GM12801 (cell line): Measurements from ENCODE around the gene SBF2.

ENCODE experiments used
- TF ChIP-seq, protein P1 (sequence below): IDR thresholded peaks from one replicate; pipeline ENCODE4 v1.5.1; 2011; ENCODE audit warnings: control low read depth; ENCODE audit not compliant: insufficient read length; ENCODE audit errors: extremely low read depth

The SBF2 gene

DNA sequence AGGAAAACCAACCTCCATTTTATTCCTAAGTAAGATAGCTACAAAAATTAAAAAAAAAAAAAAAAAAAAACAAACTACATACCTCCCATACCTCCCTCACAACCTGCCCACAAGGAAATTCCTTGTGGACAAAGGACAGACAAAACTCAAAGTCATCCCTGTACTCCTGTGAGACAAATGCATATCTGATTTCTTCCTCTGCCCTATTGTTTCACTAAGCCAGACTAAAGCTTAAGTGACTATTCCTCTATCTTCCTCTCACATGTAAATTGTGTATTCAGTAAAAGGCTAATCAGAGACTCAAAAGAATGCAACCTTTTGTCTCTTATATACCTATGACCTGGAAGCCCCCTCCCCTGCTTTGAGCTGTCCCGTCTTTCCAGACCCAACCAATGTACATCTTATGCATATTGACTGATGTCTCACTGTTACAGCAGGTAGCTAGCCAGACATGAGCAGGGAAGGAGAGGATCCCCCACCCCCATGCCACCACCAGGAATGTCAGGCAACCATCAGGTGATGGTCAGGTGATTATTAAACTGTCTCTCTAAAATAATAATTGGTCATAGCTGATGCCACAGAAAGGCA lies 289.4 kb downstream of the SBF2 start:
- TF ChIP-seq, protein P1, sequence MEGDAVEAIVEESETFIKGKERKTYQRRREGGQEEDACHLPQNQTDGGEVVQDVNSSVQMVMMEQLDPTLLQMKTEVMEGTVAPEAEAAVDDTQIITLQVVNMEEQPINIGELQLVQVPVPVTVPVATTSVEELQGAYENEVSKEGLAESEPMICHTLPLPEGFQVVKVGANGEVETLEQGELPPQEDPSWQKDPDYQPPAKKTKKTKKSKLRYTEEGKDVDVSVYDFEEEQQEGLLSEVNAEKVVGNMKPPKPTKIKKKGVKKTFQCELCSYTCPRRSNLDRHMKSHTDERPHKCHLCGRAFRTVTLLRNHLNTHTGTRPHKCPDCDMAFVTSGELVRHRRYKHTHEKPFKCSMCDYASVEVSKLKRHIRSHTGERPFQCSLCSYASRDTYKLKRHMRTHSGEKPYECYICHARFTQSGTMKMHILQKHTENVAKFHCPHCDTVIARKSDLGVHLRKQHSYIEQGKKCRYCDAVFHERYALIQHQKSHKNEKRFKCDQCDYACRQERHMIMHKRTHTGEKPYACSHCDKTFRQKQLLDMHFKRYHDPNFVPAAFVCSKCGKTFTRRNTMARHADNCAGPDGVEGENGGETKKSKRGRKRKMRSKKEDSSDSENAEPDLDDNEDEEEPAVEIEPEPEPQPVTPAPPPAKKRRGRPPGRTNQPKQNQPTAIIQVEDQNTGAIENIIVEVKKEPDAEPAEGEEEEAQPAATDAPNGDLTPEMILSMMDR, result no peak

DNA sequence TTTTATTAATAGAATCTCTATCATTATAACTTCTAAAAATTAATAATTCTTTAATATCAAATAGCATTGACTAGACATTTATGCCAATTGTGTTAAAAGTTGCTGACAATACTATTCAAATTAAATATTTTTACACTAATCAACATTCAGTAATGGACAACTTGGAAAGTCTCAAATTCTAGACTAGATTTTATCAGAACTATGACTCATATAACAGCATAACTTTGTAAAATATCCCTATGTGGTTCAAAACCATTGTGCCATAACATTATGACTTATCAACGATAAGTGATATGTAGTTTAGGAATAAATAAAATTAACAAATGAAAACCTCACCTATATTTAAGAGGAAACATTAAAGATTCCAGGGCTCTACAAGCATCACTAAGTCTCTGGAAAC lies 291.8 kb downstream of the SBF2 start:
- TF ChIP-seq, protein P1, result no peak

DNA sequence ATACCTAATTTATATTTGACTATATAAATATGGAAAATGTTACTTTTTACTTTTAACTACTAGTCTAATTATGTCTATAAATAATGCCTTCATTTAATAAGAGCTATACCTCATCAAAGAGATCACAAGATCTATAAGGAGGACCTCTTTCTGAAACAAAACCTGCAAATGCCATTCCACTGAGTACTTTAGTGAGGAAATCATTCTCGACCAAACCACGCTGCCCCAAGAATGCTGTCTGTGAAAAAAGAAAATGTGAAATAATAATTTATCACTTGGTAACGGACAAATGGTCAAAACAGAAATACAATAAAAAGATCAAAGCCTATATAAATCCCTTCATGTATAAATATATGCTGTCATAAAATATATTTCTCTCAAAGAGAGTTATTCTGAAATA lies 301.7 kb downstream of the SBF2 start:
- TF ChIP-seq, protein P1, result no peak

DNA sequence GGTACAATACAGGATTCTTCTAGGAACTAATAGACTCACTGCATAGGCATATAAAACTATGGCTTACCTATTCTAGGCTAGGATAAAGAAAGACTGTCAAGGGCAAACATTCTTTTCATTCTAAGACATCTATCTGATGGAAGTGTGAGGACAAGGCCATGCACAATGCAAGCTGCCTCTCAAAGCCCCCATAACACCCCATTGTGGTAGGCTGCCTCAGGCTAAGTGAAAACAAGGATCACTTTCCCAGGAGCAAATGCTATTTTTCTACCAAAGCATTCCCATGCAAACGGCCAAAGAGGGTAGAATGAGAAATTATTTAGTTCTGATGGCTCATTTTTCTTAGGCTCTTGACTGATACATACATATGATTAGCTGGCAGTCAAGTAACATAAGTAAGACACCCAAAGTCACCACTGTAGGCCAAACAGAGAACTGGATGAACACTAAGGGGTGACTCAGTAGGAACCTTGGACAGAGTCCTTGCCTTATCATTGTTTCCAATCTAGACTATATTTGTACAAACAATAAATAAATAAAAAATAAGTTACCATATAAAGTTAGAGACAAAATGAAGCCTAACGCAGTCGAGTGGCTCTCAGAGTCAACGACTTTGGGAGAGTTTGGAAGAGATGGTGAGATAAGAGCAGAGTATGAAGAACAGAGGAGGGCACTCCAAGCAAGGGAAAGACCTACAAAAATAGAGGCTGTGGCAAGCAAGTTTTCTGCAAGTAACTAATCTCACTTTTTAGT lies 303.6 kb downstream of the SBF2 start:
- TF ChIP-seq, protein P1, result no peak

DNA sequence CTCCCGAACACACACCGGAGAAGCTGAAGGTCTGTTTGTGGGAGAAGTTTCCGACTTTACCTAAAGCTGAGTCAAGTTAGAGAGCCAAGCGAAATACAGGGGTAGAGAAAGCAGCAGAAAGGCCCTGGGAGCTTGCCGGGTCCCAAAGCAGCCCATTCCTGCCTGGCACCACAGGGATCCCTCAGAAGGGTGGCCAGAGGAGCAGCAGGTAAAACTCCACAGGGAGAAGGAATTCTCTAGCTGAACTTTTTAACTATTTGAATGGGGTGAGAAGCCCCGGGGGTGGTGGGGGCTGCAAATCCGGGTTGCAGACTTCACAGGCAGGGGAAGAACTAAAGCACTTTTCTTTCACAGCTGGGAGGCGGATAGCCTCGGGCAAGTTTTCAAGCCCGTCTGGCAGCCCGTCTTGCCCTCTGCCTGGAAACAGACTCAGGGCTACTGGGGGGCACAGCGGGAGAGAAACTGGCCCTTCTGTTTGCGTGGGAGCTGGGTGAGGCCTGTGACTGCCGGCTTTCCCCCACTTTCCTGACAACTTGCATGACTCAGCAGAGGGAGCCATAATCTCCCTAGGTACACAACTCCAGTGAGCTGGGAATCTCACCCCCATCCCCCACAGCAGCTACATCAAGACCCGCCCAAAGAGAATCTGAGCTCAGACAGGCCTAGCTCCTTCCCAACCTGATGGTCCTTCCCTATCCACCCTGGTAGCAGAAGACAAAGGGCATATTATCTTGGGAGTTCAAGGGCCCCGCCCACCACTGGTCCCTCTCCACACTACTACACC lies 311.0 kb downstream of the SBF2 start:
- TF ChIP-seq, protein P1, result no peak

DNA sequence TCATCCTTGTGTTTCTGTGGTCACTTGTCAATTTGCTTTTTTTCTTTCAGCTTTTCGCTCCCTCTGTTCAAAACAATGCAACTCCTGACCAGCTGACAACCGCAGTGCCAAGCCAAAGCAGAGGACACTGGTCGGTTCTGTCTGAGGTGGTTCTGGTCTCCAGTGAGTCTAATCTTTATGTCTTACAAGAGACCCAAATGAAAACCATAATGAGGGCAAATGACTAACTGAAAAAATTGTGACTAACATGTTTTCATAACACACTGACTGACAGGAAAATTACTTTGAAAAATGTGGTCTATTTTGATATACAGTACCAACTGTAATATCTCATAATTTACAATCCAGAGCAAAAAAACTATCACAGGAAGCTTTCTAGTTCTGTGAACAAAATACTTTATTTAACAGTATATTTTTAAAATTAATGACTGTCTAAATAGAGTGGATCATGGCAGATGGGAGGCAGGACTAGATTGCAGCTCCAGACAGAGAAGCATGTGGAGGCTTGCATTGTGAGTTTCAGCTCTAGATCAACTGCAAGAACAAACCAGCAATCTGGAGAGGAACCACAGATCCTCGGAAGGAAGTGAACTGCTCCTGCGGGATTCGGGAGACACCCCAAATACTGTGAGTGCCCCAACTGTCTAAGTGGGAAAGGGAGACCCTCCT lies 311.8 kb downstream of the SBF2 start:
- TF ChIP-seq, protein P1, result no peak

DNA sequence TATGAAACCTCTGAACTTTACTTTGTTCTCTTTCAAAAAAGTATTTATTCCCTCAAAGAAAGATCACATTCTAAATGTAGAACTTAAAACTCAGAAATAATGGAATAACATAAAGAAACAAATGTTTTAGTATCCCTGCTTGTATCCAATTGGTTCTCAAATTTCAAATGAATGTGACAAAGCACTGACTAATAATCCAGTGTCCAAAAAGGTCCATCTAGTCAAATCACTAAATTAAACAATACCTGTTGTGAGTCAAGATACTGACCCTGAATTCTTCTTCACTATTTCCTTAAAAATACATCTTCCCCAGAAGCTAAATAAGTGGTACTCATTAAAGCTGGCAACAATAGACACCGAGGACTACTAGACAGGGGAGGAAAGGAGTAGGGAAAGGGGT lies 313.1 kb downstream of the SBF2 start:
- TF ChIP-seq, protein P1, result no peak
